ENCODE measurements around the gene CEP68.

GRCh38 chr2:65098741-65099140 lies 42.5 kb downstream of the CEP68 start:
- TF ChIP-seq CTCF (IDR thresholded peaks at IDR 0.05) (no peak), ZFX (IDR thresholded peaks at IDR 0.05; ENCODE audit: borderline replicate concordance) (no peak)
